ENCODE data around the gene KIF5A.

The KIF5A gene

DNA sequence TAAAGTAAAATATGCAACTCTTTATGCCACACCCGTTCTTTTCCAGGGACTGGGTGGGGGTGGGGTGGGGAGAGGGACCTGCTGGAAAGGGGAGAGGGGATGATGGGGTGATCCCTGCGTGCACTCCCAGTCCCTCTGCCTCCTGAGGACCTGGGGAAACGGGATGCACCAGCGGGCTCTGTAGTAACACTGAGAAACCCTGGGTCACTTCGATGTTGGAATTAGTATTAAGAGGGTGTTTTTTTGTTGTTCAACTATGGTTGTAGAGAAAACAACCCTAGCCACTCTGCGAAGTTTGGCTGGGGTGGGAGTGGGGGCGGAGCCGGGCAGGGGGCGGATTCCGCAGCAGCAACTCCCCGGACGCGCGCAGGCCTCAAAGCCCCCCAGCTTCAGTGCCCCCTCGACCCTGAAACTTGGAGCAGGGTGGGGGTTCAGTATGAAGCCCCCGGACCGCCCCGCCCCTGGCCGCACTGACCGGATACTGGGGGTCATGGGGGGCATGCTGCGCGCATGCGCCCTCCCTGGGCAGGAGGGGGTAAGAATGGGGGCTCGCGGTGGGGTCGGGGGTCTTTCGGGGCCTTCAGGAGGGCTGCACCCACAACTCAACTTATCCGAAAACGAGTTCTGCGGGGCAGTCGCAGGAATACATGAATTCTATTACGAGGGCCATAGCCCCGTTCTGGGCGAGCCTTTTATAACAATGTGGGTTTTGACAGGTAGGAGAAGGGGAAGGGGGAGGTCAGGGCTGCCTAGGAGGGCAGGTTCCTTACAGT is 60.1 kb downstream of the KIF5A start:
- Histone ChIP-seq H3K27ac (ENCODE audit: low read length) (no peak overlapping the region), H3K4me2 (ENCODE audit: low read length) (no peak overlapping the region), H3K27me3 (ENCODE audit: low read depth, low read length) (no peaks in the 10 kb centered on the region), H3K9me3 (ENCODE audit: insufficient read depth, low read length) (no peaks in the 10 kb centered on the region), H3K79me2 (ENCODE audit: low read length) (peaks cover 9% of the 10 kb centered on the region), H3K36me3 (replicated peaks; ENCODE audit: low read depth, low read length) (peaks cover 4% of the 10 kb centered on the region), H3K9ac (ENCODE audit: low read length) (no peak overlapping the region), H3K4me1 (ENCODE audit: low read length) (peaks cover 34% of the 10 kb centered on the region), H2AFZ (ENCODE audit: low read depth, low read length) (no peak overlapping the region), H3K4me3 (ENCODE audit: low read length) (no peak overlapping the region), H4K20me1 (ENCODE audit: insufficient read depth, low read length) (no peaks in the 10 kb centered on the region)
- TF ChIP-seq, protein P1, sequence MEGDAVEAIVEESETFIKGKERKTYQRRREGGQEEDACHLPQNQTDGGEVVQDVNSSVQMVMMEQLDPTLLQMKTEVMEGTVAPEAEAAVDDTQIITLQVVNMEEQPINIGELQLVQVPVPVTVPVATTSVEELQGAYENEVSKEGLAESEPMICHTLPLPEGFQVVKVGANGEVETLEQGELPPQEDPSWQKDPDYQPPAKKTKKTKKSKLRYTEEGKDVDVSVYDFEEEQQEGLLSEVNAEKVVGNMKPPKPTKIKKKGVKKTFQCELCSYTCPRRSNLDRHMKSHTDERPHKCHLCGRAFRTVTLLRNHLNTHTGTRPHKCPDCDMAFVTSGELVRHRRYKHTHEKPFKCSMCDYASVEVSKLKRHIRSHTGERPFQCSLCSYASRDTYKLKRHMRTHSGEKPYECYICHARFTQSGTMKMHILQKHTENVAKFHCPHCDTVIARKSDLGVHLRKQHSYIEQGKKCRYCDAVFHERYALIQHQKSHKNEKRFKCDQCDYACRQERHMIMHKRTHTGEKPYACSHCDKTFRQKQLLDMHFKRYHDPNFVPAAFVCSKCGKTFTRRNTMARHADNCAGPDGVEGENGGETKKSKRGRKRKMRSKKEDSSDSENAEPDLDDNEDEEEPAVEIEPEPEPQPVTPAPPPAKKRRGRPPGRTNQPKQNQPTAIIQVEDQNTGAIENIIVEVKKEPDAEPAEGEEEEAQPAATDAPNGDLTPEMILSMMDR (IDR thresholded peaks at IDR 0.05; ENCODE audit: low read depth, low read length) = no peak
- no peak for TF ChIP-seq EZH2phosphoT487 (IDR thresholded peaks at IDR 0.05; ENCODE audit: low read depth)

DNA sequence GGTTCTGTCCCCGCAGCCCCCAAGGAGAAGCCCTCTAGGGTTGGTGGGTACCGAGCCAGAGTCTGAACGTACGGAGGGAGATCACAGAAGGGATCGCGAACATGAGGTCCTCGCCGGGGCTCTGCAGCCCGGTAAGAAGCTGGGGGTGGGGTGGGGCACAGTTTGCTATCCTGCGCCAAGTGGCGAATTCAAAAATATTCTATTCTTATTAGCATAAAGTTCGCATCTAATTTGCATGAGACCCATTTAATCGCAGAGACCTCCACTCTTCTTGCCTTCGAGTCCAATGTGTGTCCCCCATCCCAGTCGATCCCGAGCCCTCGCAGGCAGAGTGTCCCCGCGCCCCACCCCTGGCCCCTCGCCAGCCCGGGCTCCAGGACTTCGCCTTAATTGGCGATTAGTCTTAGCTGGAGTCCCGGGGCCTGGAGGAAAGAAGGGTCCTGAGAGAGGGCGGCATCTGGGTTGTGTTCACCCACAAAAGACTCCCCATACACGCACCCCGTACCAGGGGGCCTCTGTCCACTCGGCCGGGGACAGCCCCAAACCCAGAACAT is 60.8 kb downstream of the KIF5A start:
- Histone ChIP-seq H3K4me1 (ENCODE audit: low read length) (peaks cover 30% of the 10 kb centered on the region), H3K4me2 (ENCODE audit: low read length) (peak overlapping the region; percentile 88), H3K79me2 (ENCODE audit: low read length) (peaks cover 3% of the 10 kb centered on the region), H4K20me1 (ENCODE audit: insufficient read depth, low read length) (no peaks in the 10 kb centered on the region), H3K36me3 (replicated peaks; ENCODE audit: low read depth, low read length) (peaks cover 4% of the 10 kb centered on the region), H2AFZ (ENCODE audit: low read depth, low read length) (peak overlapping the region; percentile 87), H3K27me3 (ENCODE audit: low read depth, low read length) (no peaks in the 10 kb centered on the region), H3K9ac (ENCODE audit: low read length) (peak overlapping the region; percentile 87), H3K27ac (ENCODE audit: low read length) (no peak overlapping the region), H3K4me3 (ENCODE audit: low read length) (peak overlapping the region; percentile 95), H3K9me3 (ENCODE audit: insufficient read depth, low read length) (no peaks in the 10 kb centered on the region)
- TF ChIP-seq EZH2phosphoT487 (IDR thresholded peaks at IDR 0.05; ENCODE audit: low read depth) = no peak
- TF ChIP-seq, protein P1 (IDR thresholded peaks at IDR 0.05; ENCODE audit: low read depth, low read length) = no peak

DNA sequence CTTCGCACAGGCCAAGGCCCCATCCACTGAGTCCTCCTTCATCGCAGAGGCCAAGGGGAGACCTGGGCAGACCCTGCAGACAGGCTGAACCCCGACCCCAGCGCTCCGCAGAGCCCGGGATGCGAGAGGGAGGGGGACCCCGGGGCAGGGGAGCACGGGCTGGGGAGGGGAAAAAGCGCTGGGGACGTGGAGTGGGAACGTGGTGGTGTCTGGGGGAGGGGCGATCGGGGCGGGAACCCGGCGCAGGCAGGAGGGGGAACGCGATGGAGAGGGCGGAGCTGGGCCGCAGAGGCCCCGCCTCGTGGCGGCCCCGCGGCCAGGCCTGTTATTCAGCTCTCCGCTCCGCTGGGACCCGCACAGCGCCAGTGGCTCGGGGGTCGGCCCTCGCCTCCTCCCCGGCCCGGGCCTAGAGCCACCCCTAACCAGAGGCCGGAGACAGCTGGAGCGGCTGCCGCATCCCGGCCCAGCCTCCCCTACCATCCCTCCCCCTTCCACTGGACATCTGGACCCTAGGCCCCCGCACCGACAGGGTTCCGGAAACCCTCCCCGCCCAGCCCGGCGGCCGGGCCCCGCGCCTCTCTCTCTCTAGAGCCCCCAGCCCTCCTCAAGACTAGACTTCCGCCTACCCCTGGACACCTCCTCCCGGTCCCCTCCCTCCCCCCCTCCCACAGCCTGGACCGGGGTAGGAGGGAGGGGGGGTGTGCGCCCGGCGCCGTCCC is 61.4 kb downstream of the KIF5A start, which contains the start of gene ARHGEF25:
TSS of gene ARHGEF25 (plus strand) at position 328 of the 719 bp plus-strand sequence. CDS start 460 bp downstream, outside the sequence.
- H3K79me2 ChIP-seq (ENCODE audit: low read length) = no peaks in the 10 kb centered on the region

More for the DNA sequence above, 61.4 kb downstream of the KIF5A start, which contains the start of gene ARHGEF25:
- peaks cover 28% of the 10 kb centered on the region for H3K4me1 ChIP-seq (ENCODE audit: low read length)
- peak within 1 kb of the TSS; percentile 88 for H3K4me2 ChIP-seq (ENCODE audit: low read length)
- peak within 1 kb of the TSS; percentile 95 for H3K4me3 ChIP-seq (ENCODE audit: low read length)
- H3K9ac ChIP-seq (ENCODE audit: low read length) = peak within 1 kb of the TSS; percentile 87
- peaks cover 4% of the 10 kb centered on the region for H3K36me3 ChIP-seq (replicated peaks; ENCODE audit: low read depth, low read length)
- peak within 1 kb of the TSS; percentile 28; the same call in 1 of the 2 replicates for H3K27ac ChIP-seq (ENCODE audit: low read length)
- peak within 1 kb of the TSS; percentile 87 for H2AFZ ChIP-seq (ENCODE audit: low read depth, low read length)
- no peak for TF ChIP-seq EZH2phosphoT487 (IDR thresholded peaks at IDR 0.05; ENCODE audit: low read depth)
- TF ChIP-seq, protein P1 (IDR thresholded peaks at IDR 0.05; ENCODE audit: low read depth, low read length) = no peak
- H4K20me1 ChIP-seq (ENCODE audit: insufficient read depth, low read length) = no peaks in the 10 kb centered on the region
- no peaks in the 10 kb centered on the region for H3K27me3 ChIP-seq (ENCODE audit: low read depth, low read length)
- no peaks in the 10 kb centered on the region for H3K9me3 ChIP-seq (ENCODE audit: insufficient read depth, low read length)

Data from OCI-LY3 (cell line).